NCI-H146 treated with DMSO at 0.1 percent for 48 hours (cell line): Measurements from ENCODE around the gene CCDC136.

Source experiments
- DNase-seq: peaks from one replicate; lab custom pipeline; 2025; ENCODE audit not compliant: unreplicated experiment; lab: John Stamatoyannopoulos, UW

The CCDC136 gene

DNA sequence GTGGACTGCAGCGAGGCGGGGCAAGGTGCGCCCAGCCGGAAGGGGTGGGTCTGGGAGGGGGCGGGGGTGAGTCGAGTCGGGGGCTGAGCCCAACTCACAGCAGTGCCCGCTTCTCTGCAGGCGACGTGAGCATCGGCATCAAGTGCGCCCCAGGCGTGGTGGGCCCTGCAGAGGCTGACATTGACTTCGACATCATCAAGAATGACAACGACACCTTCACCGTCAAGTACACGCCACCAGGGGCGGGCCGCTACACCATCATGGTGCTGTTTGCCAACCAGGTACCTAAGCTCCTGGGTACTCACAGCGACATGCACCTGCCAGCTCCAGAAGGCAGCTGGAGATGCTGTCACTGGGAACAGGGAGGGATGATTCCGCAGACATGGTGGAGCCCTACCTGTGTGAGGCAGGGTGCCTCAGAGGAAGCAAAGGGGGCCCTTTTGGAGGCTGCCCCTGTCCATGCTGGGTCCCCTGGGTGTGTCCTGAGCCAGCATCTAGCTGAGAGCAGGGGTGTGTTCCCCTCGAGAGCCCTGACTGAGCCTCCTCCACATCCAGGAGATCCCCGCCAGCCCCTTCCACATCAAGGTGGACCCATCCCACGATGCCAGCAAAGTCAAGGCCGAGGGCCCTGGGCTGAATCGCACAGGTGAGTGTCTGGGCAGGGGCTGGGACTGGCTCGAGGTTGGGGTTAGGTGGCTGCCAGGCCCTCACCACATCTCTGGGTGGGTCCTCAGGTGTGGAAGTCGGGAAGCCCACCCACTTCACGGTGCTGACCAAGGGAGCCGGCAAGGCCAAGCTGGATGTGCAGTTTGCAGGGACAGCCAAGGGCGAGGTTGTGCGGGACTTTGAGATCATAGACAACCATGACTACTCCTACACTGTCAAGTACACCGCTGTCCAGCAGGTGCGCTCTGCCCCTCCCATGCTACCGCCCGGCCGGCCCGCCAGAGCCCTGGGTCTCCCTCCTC, 51.2 kb downstream of the CCDC136 start:
- no peak for DNase-seq

DNA sequence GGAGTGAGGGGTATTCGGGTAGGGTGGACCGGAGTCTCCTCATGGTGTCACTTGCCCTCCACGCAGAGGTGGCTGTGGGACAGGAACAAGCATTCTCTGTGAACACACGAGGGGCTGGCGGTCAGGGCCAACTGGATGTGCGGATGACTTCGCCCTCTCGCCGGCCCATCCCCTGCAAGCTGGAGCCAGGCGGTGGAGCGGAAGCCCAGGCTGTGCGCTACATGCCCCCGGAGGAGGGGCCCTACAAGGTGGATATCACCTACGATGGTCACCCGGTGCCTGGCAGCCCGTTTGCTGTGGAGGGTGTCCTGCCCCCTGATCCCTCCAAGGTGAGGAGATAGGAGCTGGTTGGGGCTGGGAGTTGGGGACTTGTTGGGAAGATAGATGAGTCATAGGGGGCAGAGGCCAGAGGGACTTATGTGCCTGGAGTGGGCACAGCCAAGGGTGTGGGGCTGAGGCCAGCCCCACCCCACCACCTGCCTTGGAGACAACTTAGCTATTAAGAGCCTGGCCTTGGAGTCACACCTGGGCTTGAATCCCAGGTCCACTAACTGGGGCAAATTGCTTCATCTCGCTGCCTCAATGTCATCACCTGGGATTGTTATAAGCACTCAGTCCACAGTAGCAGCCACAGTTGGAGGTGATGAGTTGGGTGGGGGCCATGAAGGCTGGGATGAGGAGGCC, 52.3 kb downstream of the CCDC136 start:
- DNase-seq = no peak

DNA sequence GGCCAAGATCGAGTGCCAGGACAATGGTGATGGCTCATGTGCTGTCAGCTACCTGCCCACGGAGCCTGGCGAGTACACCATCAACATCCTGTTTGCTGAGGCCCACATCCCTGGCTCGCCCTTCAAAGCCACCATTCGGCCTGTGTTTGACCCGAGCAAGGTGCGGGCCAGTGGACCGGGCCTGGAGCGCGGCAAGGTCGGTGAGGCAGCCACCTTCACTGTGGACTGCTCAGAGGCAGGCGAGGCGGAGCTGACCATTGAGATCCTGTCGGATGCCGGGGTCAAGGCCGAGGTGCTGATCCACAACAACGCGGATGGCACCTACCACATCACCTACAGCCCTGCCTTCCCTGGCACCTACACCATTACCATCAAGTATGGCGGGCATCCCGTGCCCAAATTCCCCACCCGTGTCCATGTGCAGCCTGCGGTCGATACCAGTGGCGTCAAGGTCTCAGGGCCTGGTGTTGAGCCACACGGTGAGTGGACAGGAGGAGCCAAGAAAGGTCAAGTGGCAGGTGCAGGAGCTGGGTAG, 53.1 kb downstream of the CCDC136 start:
- DNase-seq = no peak

DNA sequence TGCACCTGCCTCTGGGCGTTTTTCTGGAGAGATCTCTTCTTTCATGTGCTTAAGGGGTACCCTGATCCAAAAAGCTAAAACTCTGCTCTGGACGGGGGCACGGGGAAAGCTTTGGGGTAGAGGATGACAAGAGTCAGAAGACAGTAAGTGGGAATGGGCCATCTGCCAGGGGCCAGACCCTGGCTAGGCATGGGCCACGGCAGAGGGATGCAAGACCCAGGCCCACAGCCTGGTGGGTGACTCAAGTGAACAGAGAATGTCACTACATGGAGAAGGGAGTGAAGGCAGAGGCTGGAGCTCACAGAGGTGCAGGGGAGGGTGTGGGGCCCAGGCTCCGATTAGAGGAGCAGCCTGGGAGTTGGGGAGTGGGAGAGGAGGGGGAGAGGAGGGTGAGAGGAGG, 53.7 kb downstream of the CCDC136 start:
- no peak for DNase-seq

DNA sequence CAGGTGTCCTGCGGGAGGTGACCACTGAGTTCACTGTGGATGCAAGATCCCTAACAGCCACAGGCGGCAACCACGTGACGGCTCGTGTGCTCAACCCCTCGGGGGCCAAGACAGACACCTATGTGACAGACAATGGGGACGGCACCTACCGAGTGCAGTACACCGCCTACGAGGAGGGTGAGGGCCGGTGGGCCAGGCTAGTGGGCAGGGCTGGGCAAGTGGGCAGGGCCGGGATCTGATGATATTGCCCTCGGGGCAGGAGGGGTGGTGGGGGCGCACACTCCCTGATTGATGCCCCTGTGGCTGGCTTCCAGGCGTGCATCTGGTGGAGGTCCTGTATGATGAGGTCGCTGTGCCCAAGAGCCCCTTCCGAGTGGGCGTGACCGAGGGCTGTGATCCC, 54.2 kb downstream of the CCDC136 start:
- no peak for DNase-seq

DNA sequence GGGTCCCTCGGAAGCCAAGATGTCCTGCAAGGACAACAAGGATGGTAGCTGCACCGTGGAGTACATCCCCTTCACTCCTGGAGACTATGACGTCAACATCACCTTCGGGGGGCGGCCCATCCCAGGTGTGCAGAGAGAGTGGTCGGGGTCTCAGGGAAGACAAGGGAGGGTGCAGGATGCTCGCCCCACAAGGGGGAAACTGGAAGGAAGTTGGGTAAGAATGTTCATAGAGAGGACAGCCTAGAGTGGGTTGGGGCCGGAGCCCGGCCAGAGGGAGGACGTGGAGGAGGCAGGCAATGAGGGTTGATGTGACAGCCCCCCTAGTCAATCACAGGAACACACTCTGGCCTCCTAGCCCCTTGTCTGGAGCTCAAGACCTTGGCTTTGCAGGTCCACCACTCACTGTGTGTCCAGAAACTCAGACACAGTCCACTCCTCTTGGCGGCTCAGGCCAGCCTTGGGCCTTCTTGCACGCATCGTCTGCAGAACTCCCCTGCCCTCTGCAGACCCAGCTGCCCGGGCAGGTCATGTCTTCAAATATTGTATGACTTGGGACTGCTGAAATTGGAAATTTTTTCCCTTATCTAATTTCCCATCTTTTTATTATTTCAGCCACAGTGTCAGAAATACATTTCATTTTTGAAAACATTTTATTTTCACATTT, 55.1 kb downstream of the CCDC136 start:
- no peak for DNase-seq

DNA sequence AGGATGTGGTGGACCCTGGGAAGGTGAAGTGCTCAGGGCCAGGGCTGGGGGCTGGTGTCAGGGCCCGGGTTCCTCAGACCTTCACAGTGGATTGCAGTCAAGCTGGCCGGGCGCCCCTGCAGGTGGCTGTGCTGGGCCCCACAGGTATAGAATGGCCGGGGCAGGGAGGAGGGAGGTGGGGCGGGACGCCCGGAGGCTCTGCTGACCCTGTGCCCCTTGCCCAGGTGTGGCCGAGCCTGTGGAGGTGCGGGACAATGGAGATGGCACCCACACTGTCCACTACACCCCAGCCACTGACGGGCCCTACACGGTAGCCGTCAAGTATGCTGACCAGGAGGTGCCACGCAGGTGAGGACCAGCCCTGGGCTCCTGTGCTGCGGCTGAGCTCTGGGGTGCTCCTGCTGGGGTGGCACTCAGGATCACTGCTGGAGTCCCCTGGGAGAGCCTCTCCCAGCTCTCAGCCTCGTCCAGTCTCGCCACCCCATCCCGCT, 56.0 kb downstream of the CCDC136 start:
- DNase-seq = no peak

DNA sequence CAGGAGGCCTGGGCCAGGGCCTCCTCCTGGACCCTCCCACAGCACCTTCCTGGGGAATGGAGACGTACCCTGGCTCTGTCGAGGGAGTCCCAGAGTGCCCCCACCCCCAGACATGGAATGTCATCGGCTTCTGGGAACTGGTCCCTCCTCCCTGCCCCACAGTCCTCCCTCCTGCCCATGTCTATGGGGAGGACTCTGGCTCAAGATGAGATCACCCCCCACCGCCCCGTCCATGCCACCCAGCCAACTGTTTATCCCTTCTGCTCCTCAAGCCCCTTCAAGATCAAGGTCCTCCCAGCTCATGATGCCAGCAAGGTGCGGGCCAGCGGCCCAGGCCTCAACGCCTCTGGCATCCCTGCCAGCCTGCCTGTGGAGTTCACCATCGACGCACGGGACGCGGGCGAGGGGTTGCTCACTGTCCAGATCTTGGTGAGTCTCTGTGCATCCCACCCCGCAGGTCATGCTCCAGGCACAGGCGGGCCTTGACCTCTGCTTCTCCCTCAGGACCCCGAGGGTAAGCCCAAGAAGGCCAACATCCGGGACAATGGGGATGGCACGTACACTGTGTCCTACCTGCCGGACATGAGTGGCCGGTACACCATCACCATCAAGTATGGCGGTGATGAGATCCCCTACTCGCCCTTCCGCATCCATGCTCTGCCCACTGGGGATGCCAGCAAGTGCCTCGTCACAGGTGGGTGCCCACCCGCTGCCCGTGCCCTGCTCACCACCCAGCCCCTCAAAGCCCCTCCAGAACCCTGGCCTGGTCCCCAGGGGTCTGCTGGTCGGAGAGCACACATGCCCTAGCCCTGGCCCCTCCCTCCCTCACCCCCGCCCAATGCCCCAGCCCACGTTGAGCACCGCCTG, 56.8 kb downstream of the CCDC136 start:
- DNase-seq = no peak

DNA sequence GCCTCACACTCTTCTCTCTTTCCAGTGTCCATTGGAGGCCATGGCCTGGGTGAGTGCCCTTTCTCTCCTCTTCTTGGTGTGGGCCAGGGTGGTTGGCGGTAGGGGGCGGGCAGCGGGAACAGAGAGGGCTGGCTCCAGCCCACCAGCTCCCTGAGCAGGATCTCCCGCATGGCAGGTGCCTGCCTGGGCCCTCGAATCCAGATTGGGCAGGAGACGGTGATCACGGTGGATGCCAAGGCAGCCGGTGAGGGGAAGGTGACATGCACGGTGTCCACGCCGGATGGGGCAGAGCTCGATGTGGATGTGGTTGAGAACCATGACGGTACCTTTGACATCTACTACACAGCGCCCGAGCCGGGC, 57.4 kb downstream of the CCDC136 start:
- DNase-seq = no peak

DNA sequence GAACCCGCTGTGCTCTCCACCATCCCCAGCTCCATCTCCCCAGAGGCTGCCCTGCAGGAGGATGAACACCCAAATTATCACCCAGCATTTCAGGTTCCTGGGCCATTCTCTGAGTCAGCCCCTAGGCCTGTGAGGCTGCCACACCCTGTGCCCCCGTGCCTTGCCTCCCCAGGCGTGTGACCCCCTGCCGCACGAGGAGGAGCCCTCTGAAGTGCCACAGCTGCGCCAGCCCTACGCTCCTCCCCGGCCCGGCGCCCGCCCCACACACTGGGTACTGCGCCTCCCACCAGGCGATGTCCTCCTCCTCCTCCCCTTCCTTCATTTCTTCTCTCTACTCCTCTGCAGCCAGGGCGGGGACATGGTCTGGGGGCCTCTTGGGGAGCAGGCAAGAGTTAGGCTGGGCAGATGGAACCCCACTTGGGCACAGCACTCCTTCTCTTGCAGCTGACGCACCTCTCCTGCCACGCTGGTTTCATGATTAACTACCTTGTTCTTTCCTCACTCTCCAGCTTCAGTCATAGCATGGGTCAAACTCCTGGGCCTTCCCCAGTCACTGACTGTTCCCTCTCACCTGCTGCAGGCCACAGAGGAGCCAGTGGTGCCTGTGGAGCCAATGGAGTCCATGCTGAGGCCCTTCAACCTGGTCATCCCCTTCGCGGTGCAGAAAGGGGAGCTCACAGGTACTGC, 58.2 kb downstream of the CCDC136 start:
- DNase-seq = no peak

DNA sequence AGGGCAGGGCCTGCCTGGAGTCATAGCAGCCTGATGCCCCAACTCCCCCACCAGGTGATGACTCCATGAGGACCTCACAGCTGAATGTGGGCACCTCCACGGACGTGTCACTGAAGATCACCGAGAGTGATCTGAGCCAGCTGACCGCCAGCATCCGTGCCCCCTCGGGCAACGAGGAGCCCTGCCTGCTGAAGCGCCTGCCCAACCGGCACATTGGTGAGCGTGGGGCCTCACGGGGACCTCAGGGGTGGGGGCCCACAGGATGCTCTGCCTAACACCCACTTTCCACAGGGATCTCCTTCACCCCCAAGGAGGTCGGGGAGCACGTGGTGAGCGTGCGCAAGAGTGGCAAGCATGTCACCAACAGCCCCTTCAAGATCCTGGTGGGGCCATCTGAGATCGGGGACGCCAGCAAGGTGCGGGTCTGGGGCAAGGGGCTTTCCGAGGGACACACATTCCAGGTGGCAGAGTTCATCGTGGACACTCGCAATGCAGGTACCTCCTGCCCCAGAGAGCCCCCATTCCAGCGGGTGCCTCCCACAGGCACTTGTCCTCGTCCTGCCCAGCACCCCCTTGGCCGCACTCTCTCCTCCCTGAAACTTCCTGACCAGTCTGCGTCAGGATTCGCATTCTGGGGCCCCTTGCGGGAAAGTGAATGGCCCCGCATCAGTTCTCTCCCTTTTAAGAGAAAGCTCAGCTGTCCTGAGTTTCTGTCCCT, 60.9 kb downstream of the CCDC136 start:
- no peak for DNase-seq

DNA sequence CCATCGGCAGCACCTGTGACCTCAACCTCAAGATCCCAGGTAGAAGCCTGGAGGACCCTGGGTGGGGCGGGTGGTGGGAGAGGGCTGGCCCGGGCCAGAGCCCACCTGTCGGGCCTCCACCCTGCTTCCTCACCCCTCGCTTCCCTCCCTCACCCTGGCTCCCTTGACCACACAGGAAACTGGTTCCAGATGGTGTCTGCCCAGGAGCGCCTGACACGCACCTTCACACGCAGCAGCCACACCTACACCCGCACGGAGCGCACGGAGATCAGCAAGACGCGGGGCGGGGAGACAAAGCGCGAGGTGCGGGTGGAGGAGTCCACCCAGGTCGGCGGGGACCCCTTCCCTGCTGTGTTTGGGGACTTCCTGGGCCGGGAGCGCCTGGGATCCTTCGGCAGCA, 62.0 kb downstream of the CCDC136 start:
- no peak for DNase-seq

DNA sequence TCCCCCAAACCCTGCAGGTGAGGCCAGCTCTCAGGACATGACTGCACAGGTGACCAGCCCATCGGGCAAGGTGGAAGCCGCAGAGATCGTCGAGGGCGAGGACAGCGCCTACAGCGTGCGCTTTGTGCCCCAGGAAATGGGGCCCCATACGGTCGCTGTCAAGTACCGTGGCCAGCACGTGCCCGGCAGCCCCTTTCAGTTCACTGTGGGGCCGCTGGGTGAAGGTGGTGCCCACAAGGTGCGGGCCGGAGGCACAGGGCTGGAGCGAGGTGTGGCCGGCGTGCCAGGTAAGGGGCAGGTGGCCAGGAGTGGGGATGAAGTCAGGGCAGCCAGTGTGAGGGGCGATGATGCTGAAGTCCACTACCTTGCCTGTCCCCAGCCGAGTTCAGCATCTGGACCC, 62.6 kb downstream of the CCDC136 start:
- DNase-seq = no peak

DNA sequence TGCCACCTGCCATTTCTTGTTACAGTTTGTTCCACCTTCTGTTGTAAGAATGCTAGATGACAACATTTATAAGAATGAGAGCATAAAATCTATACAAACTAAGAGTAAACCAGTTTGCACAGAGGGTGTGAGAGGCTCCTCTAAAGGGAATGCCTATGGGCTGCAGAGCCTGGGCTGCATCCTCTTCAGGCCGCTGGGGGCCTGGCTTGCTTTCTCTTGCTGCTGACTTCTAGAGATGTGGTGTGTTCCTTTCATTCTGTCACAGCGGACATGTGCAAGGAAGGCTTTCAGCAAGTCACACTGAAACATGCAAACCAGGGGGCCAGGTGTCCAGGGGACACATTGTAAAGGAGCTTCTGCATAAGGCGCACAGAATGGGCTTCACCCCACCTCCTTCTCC, 63.8 kb downstream of the CCDC136 start:
- no peak for DNase-seq

DNA sequence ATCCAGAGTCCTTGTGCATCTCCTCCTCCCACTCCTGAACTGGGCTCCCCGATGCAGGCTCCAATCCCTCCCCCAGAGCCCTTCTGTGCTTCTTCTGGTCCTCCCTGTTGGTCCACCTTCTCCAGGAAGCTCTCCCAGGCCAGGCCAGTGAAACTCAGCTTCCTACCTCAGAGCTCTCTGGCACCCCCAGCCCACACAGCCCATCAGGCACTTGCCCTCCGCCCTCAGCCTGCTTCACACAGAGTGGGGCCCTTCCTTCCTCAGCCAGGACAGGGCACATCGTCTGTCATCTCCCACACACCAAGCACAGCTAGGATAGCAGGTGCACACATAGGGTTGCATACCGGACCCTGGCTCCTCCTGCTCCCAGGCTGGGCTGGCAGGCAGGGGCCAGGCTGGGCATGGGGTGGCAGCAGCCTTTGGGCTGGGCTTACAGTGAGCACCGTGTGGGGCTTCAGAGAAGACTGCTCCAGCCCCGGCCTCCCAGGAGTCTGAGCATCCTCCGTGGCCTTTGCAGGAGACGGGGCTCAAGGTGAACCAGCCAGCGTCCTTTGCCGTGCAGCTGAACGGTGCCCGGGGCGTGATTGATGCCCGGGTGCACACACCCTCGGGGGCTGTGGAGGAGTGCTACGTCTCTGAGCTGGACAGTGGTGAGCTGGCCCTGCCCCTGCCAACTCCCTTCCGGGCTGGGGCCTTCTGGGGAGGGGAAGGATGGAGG, 64.4 kb downstream of the CCDC136 start:
- no peak for DNase-seq

DNA sequence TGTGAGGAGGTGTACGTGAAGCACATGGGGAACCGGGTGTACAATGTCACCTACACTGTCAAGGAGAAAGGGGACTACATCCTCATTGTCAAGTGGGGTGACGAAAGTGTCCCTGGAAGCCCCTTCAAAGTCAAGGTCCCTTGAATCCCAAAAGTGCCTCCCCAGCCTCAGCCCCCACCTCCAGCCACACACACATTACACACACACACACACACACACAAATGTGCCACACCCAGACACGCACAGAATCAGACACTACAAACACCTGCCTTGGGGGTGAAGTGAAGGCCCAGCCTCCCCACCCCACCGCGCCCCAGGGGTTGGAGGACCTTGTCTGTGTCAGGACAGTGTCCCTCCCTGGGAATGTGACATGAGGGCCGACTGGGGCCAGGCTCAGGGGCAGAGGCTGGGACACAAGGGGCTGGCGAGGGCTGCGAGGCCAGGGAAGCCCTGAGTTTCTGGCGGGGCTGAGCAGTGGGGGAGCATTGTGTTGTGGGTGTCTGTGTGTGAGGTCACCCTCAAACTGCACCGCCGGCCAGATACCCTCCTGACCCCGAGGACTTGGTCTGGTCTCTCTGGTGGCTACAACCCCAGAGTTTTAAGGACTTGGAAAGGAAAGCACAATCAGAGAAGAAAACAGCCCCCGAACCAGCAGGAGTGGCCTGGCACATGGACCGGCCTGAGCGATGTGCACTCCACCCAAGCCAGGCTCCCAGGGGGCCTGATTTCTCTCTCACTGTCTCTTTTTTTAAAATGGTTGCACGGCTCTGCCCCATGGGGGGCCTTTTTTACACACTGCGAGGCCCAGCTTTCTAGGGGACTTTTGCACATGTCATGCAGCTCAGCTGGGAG, 66.8 kb downstream of the CCDC136 start:
- DNase-seq = no peak

DNA sequence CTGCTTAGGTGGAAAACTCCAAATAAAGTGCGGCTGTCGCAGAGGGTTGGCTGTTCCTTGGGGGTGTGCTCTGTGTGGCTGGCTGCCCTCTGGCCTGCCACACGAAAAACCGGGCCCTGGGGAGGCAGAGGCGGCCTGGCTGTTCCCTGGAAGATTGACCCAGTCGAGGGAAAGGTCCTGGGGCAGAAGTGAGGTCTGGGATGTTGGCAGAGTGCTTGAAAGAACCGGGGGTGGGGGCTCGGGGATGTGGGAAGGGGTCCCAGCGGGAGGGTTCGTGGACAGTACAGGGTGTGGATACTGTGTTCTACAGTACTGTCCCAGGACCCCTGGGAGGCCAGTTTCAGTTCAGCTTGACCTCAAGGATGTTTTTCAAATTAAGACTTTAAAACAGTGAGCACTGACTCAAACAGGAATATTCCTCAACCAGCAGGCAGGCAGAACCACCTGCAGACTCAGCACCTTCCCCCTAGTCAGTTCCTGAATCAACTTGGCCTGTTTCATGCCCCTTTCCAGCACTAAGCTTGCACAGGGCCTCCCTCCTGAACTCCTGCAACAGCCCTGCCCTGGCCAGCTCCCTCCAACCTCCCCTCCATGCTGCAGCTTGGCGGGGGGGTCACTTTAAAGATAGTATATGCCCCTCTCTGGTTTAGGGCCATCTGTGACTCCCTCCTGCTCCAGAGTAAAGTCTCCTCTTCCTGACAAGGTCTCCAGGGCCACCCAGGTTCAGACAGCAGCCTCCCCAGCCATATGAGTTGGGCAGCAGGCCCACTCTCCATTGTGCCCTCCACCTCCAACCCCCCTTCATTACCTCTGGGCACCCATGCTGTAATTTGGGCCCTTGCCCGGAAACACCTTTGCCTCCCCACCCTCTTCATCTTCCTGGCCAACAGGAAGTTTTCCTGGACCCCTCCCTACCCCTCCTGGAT, 67.7 kb downstream of the CCDC136 start:
- DNase-seq = no peak
